Middle frontal gyrus (tissue), 1 donor: Measurements from ENCODE around the gene LRRC4C.

ENCODE experiments used
- DNase-seq: peaks from one replicate; pipeline ENCODE4 v3.0.0-alpha.2; 2015; ENCODE audit warnings: low spot score; ENCODE audit errors: extremely low spot score

LRRC4C gene

DNA sequence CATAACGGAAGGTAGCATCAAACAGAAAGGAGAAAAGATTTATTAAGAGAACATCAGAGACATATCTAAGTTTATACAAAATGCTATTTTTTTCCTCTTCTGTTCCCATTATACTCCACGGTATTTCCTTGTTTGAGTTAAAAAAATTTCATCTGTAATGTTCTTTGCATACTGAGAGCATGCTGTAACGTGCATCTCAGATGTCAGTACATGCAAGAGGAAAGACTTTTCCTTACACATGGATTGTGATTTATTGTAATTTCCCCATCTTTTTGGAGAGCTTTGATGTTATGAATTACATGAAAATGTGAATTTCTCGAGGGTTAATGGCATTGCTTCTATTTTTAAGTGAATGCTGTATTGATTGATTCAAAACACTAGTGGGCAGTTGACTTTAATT is 1164.0 kb downstream of the LRRC4C start:
- no peak for DNase-seq

DNA sequence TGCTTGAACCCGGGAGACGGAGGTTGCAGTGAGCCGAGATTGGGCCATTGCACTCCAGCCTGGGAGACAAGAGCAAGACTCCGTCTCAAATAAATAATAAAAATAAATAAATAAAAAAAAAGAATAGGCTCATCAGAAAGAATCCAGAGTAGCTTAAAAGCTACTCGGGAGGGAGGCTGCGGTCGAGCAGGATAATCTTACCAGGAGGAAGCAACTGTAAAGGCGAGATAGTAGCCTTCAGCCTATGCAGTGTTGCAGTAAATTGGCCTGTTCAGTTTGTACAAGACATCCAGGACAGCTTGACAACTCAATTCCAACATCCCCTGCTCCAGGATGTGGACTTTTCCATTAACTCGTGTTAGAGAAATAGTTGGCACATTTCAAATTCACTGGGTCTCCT is 1164.7 kb downstream of the LRRC4C start:
- DNase-seq = no peak

DNA sequence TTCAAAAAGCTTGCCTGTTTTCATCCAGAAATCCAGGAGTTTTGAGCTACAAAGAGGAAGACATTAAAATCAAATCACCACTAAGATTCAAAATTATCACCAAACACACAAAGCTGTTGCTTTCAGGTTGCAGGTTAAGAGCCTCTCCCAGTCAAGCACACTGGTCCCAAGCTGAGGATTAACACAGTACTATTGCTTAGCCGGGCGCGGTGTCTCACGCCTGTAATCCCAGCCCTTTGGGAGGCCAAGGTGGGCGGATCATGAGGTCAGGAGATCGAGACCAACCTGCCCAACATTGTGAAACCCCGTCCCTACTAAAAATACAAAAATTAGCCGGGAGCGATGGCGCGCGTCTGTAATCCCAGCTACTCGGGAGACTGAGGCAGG is 1165.1 kb downstream of the LRRC4C start:
- no peak for DNase-seq

DNA sequence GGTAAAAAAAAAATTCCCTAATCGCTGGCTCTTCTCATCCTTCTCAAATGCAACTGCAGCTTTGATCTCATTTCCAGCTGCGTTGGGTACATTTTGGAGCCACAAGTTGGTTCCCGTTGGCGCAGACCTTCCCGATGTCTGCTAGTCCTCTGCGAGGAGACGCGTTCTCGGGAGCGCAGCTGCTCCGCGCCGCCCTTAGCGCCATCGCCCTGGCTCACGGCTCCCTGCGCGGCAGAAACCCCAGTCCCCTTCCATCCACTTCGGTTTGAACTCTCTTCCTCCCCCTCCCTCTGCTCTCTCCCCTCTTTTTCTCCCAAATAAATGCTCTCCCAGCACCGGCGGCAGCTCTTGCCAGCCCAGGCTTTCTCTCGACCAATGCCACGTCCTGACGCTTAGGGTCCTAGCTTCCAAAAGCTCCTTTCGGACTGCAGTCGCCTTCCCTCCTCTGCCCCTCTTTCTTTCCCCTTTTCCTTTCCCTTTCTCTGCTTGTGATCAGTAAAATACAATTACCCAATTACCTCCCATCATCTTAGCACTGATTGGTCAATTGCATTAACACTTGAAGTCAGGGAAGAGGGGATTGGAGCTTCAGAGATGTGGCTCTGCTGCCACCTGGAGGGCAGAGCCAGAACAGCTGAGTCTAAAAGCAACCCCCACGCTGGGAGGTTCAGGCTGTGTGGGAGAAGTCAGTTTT is 1165.7 kb downstream of the LRRC4C start:
- peak; percentile 88 for DNase-seq

DNA sequence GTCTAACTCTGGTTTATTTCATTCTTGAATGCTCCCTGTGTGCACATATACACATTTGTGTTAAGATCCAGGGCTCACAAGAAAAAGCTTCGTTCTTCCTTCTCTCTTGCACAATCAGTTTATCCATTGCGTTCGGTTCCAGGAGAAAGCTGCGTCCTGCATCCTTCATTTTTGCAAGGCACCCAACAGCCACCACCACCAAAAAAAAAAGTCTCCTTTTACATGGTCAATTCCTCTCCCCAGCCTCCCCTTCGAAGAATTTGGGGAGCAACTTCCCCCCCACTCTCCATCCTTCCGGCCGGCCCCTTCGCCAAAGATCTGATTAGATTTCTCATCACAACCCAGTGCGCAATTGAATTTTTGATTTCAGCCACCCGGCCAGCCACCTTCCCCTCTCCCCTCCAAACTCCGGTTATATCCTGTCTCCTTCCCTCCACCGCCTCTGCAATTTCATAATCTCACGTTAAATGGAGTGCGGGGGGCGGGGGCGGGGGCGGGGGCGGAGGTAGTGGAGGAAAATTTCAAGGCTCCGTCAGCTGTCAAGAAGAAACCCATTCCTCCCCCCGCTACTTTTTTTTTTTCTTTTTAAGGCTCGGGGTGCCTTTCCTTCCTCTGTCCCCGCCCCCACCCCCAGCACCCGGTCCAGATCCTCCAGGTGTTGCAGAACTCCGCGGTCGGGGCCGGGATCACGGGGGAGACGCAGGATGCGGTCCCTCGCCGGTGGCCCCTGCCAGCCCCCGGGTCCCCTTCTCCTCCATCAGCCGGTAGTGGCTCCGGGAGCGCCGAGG is 1166.5 kb downstream of the LRRC4C start:
- DNase-seq = no peak

DNA sequence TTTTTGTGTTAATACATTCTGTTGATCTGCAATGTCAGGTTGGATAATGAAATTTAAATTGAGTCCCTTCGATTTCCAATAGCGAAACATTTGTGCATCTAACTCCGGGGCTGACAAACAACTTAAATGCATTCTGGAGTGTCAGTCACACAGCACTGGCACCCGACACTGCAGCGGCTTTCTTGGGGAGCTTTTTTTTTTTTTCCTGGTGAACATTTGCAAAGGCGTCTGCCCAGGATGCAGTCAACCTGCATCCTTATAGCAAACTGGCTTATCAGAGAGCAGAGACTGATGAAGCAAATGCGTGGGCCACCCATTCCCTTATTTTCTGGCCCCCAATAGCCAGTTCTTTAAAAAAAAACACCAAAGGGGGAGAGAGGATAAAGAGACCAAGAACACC is 1167.7 kb downstream of the LRRC4C start:
- no peak for DNase-seq

DNA sequence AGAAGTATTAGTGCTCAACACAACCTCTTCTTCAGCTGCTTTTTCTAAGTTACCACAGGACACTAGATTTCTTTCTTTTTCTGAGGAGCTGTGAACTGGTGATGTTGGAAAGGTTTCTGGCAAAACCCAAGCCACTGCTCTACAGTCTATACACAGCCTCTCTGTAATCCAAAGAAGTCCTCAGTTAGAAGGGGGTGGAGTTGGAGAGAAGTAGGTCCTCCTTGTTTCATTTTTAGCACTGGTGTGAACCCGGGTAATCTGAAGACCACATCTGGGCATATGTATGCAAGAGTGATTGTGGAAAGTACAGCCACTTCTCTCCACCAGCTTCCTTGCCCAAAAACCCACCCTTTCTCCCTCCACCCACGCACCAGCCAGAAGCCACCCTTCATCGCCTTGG is 1168.1 kb downstream of the LRRC4C start:
- no peak for DNase-seq

DNA sequence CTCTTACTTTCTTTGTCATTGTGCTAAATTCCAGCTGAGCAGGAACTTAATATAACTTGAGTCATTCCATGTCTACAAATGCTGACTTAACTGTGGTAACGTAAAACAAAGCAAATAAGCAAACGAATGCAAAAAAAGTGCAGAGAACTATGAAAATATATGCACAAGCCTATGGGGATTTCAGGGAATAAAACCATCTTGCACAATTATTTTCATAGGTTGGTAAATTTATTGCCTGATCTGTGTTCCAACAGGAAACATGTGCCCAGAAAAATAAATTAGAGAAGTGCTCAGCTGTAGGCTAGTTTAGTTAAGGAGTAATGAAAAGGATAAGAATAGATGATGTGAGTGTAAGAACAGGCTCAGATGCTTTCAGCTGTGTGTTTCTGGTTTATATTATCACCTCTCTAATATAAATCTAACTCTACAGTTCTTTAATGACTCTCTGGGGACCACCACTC is 1169.3 kb downstream of the LRRC4C start:
- no peak for DNase-seq

DNA sequence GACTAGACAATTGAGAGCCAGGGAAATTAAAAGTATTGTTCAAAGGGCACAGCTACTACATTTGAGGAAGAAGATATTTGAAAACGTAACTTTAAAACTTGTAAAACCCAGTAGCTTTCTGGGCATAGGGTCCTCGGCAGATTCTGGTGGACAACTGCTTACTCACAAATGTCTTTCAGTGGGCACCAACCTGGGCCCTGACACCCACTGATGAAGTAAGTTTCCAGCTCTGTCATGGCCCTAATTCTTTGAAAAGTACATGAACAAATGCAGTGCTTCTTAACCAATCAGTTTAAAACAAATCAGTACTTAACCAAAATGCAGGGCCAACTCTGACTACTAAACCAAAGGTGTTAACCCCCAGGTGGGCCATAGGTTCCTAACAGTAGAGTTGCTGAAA is 1170.1 kb downstream of the LRRC4C start:
- no peak for DNase-seq

DNA sequence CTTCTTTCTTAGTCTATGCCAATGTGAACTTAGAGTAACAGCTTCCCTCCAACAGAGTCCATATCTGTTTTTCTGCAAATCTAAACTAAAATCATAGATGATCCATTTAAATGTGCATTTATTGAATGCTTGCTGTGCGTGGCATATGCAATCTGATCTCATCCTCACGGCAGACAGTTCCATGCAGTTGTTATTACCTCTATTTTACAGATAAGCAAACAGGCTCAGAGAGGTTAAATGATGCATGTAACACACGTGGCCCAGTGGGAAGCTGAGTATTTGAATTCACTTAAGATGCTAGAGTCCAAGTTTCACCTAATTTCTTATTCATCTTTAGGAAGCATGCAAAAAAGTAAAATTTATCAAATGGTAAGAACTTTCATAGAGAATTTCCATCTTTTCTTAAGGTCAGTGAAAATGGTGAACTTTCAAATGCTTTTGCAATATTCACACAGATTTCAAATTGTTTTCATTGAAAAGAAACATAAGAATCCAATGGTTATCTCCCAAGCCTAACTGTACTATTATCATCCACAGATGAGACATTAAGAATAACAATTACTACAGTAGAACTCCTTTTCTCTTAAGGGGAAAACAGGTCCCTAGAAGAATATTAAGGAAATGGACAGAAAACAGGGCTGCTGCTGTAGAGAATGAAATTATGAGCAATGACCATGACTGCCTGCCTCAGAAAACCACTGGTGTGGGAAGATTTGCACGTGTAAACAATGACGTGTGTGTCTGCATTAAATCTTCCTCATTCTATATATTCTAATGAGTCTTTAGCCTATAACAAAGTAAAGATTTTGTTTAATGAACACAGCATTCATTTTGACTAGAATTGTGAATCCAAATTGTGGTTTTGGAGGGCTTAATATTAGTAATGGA is 1171.3 kb downstream of the LRRC4C start:
- DNase-seq = no peak

DNA sequence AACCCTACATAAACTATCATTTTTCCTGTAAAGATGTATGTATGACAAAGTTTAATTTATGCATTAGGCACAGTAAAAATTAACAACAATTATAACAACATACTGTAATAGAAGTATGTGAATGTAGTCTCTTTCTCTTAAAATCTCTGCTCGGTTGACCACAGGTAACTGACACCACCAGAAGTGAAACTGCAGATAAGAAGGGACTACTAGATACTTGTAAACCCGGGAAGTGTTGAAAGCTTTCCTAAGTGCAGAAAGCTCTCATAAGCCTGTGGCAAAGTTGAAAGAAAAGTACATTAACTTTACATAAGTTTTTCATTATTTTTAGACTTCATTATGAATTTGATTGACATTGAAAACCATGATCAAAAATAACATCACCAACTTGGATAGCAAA is 1173.3 kb downstream of the LRRC4C start:
- DNase-seq = no peak

DNA sequence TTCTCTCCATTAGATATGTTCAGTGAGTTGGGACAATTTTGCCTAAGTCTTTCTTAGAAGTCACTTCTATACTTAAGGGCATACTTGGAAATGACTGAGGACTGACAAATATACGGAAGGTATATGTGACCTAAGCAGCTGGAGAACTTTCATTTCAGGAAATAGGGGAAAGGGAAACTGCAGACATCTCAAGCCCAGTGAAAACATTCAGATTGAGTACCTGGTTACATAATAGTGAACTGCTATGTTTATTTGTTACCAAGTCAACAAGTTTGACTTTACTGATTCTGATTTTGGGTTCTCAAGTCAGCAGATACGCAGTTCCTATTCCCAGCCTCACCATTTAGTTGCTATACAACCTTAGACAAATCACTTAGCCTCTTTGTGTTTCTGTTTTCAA is 1173.9 kb downstream of the LRRC4C start:
- peak; percentile 2 for DNase-seq

DNA sequence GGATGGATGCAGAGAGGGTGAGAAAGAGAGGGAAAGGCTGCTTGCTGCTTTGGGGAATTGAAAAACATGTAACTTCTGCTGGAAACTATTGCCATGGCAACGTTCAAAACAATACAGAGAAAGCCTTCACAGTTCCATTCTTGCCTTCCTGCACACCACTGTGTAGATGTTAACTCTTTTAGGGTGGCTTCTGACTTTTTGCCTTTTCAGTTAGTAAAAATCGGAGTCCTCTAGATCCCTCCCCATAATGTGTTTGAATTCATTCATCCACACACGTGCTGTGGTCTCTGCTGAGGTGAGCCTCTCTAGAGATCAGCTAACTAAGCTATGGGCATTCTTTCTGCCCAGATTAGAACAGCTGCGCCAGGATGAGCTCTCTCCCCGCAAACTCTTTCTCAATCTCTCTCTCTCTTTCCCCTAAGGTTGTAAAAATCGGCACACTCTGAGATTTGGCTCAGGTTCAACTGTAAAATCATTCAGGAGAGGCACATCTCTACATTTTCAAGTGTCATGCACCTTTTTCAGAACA is 1178.3 kb downstream of the LRRC4C start:
- DNase-seq = no peak

DNA sequence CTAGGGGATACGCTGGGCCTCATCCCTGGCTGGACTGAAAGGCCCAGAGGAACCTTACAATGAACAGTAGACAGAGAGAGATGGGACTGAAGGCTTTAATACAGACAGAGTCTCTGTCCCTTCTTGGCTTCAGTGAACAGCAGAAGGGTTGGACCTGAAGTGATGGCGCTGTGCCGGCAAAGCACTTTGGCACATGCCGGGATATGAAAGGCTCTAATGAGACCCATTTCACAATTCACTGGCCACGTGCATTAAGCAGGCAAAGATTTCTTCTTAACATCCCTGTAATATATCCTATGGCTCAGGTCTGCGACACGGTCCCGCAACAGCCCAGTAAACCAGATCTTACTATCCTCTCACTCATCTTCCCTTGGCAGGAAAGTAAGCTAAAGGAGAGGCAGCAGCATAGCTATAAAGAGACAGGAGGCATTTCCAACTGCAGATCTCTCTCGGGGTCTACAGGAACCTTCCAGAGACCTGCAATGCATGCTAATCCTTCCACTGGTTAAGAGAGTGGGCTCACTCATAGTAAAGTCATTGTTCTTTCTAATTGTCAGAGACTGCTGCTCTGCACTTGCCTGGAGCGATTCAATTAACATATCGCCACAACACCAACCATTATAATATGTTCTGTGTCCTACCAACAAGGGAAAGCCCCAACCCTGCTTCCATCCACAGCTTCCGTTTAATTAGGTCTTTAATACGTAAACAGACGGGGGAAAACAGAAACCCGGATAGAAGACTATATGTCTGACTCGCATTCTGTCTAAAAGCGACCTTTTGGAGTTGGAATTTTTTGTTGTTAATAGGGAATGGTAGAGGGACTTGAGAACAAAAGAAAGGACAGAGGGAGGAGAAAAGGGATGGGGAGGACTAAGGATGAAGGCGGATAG is 1179.0 kb downstream of the LRRC4C start:
- DNase-seq = no peak

DNA sequence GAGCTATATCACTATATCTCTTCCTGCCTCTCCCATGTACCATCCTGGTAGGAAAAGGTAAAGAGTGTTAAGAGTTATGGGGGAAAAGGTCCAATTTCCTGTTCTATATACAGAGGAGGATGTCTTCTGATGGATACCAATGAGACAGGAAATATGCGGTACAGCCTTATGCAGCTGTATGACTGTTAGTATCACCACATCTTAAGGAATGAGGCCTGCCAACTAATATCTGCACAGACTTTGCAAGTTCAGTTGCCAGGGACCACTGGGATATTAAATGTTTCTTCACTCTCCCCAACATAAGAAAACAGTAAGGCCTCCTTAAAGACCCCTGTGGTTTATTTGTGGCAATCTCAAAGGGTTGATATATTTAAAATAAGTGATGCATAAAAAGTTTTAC is 1182.5 kb downstream of the LRRC4C start:
- DNase-seq = peak; percentile 0

DNA sequence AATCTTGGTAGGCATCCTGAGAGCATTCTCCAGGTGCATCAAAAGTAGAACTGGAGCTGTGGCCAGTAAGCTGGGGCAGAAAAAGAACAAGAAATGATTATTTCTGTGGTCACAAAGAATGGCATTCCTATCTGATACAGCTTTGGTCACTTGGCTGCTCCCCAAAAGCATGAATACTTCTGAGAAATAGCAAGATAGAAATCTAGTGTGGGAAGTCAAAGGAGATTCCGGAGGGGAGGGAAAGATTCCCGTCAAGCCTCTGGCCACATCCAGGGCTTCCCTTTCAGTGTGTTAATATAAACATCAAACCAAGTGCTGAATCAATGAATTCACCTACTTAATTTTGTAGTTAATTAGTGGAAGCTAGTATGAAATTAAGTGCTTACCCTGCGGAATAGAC is 1185.4 kb downstream of the LRRC4C start:
- no peak for DNase-seq

DNA sequence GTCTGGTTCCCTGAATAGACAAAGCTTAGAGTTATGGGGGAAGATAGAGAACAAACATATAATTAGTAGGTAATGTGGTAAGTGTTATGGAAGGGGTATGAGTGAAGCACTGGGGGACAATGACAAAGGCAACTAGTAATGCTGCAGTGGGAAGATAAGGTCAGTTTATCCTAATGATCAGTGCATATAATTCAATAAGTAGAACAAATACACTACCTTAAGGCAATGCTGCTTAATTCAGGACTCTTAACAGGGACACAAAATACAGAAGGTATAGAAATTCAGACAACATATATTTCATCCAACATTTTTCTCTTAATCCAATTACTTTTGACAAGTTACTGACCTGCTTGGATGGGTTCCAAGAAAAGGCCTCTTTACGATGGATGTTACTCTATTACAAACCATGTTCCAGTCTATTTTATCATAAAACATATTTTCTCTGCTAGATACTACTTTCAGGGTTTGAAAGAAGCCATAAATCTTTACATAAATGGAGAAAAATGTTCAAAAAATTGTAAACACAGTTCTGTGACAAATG is 1186.2 kb downstream of the LRRC4C start:
- no peak for DNase-seq

DNA sequence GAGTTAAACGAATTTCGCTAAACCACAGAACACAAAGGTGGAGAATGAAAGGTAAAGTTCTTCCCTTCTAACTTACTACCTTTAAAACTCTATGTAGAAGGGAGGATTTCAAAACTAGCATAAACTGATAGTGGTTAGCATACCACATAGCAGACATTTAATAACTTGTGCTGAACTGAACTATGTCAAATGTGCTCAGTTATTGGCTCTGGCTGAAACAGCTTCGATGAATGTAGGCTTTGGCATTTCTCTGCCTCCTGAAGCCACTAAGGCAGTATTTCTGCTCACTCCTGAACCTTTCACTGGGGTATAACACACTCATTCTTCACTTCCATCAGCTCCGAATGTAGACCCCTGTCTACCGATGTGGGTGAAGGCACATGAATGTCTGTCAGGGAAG is 1188.1 kb downstream of the LRRC4C start:
- no peak for DNase-seq

DNA sequence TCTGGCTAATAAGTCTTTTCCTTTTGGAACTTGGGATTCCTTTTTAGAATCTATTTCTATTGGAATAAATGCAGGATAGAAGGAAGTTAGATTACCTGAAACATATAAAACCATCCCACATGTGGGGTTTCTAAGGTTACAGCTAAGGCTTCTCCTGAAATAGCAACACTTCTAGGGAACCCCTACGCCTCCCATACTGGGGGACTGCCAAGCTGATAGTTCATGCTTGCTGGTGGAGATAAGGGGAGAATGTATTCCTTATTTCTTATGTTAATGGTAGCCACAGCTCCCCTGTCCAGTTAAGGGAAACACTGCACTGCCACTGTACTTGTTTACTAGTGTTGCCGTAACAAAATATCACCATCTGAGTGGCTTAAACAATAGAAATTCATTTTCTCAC is 1189.6 kb downstream of the LRRC4C start:
- no peak for DNase-seq

DNA sequence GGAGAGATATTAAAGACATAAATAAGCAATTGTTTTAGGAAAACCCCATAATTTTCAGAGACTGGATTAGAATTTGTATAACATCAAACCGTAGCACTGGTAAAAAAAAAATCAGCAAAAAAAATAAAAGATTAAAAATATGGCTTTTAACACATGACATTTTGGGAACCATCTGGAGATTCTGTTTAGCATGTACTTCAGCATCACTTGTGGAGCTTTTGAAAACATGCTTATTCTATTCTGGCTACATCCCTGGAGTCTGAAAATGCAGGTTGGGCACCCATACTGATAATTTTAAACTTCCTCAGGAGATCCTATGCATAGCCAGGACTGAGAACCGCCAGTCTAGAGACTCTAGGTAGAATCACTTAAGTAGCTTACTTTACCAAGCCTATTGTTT is 1190.9 kb downstream of the LRRC4C start:
- DNase-seq = no peak
